ENCODE data around the gene PTGER4. TPM values are rescaled to one million over a fixed set of nuclear protein-coding genes. Genes with fewer than 3 reads are reported as not detected.

Gene PTGER4
- total and polyA plus RNA-seq, 2 of the 8 experiments (the other 6 are each of a cell fraction or from before 2014, with no cell fraction given), result 0.76 to 1.2 TPM

- TF ChIP-seq MAX (IDR thresholded peaks at IDR 0.05) (peak; percentile 91), GABPA (IDR thresholded peaks at IDR 0.05; ENCODE audit: borderline replicate concordance, insufficient read depth, low read length) (no peak), ASH2L (IDR thresholded peaks at IDR 0.05; ENCODE audit: low read length) (peak; percentile 54), TCF12 (IDR thresholded peaks at IDR 0.05; ENCODE audit: low read depth, low read length) (no peak), JUND (IDR thresholded peaks at IDR 0.05; ENCODE audit: low read length) (no peak), GTF2F1 (IDR thresholded peaks at IDR 0.05; ENCODE audit: borderline replicate concordance, low read depth, low read length) (no peak), CEBPB (IDR thresholded peaks at IDR 0.05; ENCODE audit: low read depth, low read length) (no peak), SIRT6 (IDR thresholded peaks at IDR 0.05; ENCODE audit: low read length) (no peak), SP1 (IDR thresholded peaks at IDR 0.05; ENCODE audit: low read depth, low read length) (no peak), FOSL1 (IDR thresholded peaks at IDR 0.05; ENCODE audit: insufficient read depth, low read depth, low read length) (no peak), EGR1 (IDR thresholded peaks at IDR 0.05; ENCODE audit: borderline replicate concordance, low read depth, low read length) (no peak), RBBP5 (IDR thresholded peaks at IDR 0.05; ENCODE audit: borderline replicate concordance, low read depth, low read length) (no peak), SRF (IDR thresholded peaks at IDR 0.05; ENCODE audit: low read depth, low read length) (no peak), SIN3A (conservative IDR thresholded peaks at IDR 0.05 in 1 of 2, IDR thresholded peaks at IDR 0.05 in 1 of 2; ENCODE audit: low read depth in 1 of 2, low read length in 2 of 2) (no peak), YY1 (IDR thresholded peaks at IDR 0.05; ENCODE audit: low read depth, low read length) (no peak), SUZ12 (IDR thresholded peaks at IDR 0.05; ENCODE audit: low read length) (no peak), BACH1 (IDR thresholded peaks at IDR 0.05; ENCODE audit: low read length) (no peak), POU5F1 (IDR thresholded peaks at IDR 0.05; ENCODE audit: low read depth, low read length) (no peak)
- TF ChIP-seq, protein P1, sequence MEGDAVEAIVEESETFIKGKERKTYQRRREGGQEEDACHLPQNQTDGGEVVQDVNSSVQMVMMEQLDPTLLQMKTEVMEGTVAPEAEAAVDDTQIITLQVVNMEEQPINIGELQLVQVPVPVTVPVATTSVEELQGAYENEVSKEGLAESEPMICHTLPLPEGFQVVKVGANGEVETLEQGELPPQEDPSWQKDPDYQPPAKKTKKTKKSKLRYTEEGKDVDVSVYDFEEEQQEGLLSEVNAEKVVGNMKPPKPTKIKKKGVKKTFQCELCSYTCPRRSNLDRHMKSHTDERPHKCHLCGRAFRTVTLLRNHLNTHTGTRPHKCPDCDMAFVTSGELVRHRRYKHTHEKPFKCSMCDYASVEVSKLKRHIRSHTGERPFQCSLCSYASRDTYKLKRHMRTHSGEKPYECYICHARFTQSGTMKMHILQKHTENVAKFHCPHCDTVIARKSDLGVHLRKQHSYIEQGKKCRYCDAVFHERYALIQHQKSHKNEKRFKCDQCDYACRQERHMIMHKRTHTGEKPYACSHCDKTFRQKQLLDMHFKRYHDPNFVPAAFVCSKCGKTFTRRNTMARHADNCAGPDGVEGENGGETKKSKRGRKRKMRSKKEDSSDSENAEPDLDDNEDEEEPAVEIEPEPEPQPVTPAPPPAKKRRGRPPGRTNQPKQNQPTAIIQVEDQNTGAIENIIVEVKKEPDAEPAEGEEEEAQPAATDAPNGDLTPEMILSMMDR (IDR thresholded peaks at IDR 0.05; ENCODE audit: control extremely low read depth in 1 of 3, insufficient read depth in 1 of 3, low read depth in 1 of 3, low read length in 3 of 3), result no peak
- TF ChIP-seq, protein P2, sequence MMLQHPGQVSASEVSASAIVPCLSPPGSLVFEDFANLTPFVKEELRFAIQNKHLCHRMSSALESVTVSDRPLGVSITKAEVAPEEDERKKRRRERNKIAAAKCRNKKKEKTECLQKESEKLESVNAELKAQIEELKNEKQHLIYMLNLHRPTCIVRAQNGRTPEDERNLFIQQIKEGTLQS (IDR thresholded peaks at IDR 0.05; ENCODE audit: insufficient read depth, low read depth, low read length), result no peak
Measured at GRCh38 chr5:40679913-40680681, at the start of gene PTGER4 (continued).
